ENCODE measurements around the gene PSMG3.
"Not testable (repeated sequence)": the region's sequence is repeated elsewhere in the genome, so short reads cannot be mapped to it uniquely, and the experiment has no call there.

PSMG3 gene

GRCh38 chr7:1533547-1534329 is 36.1 kb downstream of the PSMG3 start:
- peak; percentile 59 for DNase-seq (ENCODE audit: low read depth)

GRCh38 chr7:1533255-1533546 is 36.6 kb downstream of the PSMG3 start:
- no peak for DNase-seq (ENCODE audit: low read depth)

- DNase-seq (ENCODE audit: low read depth) = peak; percentile 78
Measured at GRCh38 chr7:1532456-1533254, 37.2 kb downstream of the PSMG3 start.

GRCh38 chr7:1531979-1532455 is 37.8 kb downstream of the PSMG3 start:
- DNase-seq (ENCODE audit: low read depth) = no peak

- no peak for DNase-seq (ENCODE audit: low read depth)
Measured at GRCh38 chr7:1531263-1531978, 38.4 kb downstream of the PSMG3 start.

GRCh38 chr7:1530946-1531262 is 38.9 kb downstream of the PSMG3 start:
- no peak for DNase-seq (ENCODE audit: low read depth)

GRCh38 chr7:1529383-1530116 is 40.3 kb downstream of the PSMG3 start:
- no peak for DNase-seq (ENCODE audit: low read depth)

- no peak for DNase-seq (ENCODE audit: low read depth)
Measured at GRCh38 chr7:1526271-1526754, 43.5 kb downstream of the PSMG3 start.

GRCh38 chr7:1525409-1525808 is 44.4 kb downstream of the PSMG3 start:
- DNase-seq (ENCODE audit: low read depth) = no peak

GRCh38 chr7:1523844-1524243 is 46.0 kb downstream of the PSMG3 start:
- DNase-seq (ENCODE audit: low read depth) = no peak

GRCh38 chr7:1523208-1523607 is 46.6 kb downstream of the PSMG3 start:
- DNase-seq (ENCODE audit: low read depth) = no peak

- DNase-seq (ENCODE audit: low read depth) = no peak
Measured at GRCh38 chr7:1521456-1521855, 48.4 kb downstream of the PSMG3 start.

GRCh38 chr7:1520539-1521234 is 49.1 kb downstream of the PSMG3 start:
- DNase-seq (ENCODE audit: low read depth) = no peak

GRCh38 chr7:1519322-1519922 is 50.4 kb downstream of the PSMG3 start:
- not testable (repeated sequence) for DNase-seq (ENCODE audit: low read depth)

All from GM04503 (cell line).